C4-2B (cell line): ENCODE data around the gene MT1HL1.

Experiments used
- ZFX ChIP-seq: fragments of 450-650 bp; IDR thresholded peaks from 2 replicates; pipeline ENCODE4 v1.6.1; 2017
- TF ChIP-seq, protein P1 (sequence below): fragments of 450-650 bp; conservative IDR thresholded peaks from 2 replicates; pipeline ENCODE4 v1.5.1; 2017; ENCODE audit warnings: mild to moderate bottlenecking

GRCh38 chr1:237041795-237042525 is 37.7 kb upstream of the MT1HL1 start, which contains the start of gene RYR2:
- TF ChIP-seq, protein P1, sequence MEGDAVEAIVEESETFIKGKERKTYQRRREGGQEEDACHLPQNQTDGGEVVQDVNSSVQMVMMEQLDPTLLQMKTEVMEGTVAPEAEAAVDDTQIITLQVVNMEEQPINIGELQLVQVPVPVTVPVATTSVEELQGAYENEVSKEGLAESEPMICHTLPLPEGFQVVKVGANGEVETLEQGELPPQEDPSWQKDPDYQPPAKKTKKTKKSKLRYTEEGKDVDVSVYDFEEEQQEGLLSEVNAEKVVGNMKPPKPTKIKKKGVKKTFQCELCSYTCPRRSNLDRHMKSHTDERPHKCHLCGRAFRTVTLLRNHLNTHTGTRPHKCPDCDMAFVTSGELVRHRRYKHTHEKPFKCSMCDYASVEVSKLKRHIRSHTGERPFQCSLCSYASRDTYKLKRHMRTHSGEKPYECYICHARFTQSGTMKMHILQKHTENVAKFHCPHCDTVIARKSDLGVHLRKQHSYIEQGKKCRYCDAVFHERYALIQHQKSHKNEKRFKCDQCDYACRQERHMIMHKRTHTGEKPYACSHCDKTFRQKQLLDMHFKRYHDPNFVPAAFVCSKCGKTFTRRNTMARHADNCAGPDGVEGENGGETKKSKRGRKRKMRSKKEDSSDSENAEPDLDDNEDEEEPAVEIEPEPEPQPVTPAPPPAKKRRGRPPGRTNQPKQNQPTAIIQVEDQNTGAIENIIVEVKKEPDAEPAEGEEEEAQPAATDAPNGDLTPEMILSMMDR: no peak
- TF ChIP-seq ZFX: no peak
